HTERT RPE-1 (cell line): ENCODE measurements around the gene CFAP221.
"Not testable (repeated sequence)": the region's sequence is repeated elsewhere in the genome, so short reads cannot be mapped to it uniquely, and the experiment has no call there.

Experiments
- in situ Hi-C: fragments of 300-500 bp; cut with MboI; formaldehyde crosslinking; loops from 4 replicates; pipeline ENCODE4 v1.14.3; 2020; ENCODE audit warnings: low sequenced_read_pairs

CFAP221 gene

DNA sequence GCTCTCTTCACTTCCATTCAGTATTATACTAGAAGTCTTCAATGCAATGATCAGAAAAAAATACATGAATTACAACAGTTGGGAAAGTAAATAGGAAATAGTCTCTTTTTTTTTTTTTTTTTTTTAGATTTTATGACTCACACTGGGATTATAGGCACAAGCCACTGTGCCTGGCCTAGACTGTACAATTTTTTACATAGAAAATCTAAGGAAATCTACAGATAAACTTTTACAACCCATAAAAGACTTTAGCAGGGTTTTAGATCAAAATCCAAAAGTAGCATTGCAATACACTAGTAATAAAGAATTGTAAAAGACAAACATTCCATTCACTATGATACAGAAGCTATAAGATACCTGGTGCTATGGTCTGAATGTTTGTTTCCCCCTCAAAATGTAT lies 39.0 kb downstream of the CFAP221 start:
- in situ Hi-C loops: no loop called here

- in situ Hi-C loops: no loop called here
Measured at GRCh38 chr2:119584469-119584868, 40.2 kb downstream of the CFAP221 start.

- in situ Hi-C loops: no loop called here
Measured at GRCh38 chr2:119586085-119586484, 41.8 kb downstream of the CFAP221 start.

- in situ Hi-C loops: no loop called here
Measured at GRCh38 chr2:119590873-119591272, 46.6 kb downstream of the CFAP221 start.

DNA sequence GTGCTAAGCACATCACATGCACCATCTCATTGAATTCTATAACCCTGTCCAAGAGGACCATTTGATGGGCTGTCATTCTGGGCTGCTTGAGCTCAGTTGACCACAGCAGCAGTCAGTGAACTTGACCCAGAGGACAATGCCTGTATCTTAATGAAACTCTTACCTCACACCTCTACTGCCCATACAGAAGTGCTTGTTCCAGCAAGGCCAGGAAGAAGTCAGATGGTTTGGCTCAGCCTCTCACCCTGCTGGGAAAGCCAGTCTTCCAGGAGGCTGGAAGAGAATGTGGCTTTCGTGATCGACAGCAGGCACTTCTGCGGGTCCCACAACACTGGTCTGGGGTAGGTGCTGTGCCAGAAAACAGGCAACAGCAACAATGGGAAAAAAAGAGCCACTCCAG lies 47.3 kb downstream of the CFAP221 start:
- in situ Hi-C loops: no loop called here

- in situ Hi-C loops: no loop called here
Measured at GRCh38 chr2:119592436-119592835, 48.2 kb downstream of the CFAP221 start.

DNA sequence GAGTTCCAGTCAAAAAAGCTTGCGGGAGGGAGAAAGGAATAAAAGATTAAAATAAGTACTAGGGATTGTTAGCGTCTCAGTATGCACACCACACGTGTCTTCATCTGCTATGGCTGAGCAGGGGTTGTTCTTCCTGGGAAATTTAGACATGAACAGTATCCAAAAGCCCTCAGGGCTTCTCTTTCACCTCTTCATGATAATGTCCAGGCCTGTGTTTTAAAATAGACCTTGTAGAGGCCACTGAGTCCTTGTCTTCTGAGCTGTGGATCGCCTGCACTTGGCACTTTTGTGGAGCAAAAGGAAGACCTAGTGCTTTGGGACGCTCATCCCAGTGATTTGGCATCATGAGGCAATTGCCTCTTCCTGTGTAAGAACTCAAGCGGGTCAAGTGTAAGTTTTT lies 52.4 kb downstream of the CFAP221 start:
- in situ Hi-C loops: no loop called here

DNA sequence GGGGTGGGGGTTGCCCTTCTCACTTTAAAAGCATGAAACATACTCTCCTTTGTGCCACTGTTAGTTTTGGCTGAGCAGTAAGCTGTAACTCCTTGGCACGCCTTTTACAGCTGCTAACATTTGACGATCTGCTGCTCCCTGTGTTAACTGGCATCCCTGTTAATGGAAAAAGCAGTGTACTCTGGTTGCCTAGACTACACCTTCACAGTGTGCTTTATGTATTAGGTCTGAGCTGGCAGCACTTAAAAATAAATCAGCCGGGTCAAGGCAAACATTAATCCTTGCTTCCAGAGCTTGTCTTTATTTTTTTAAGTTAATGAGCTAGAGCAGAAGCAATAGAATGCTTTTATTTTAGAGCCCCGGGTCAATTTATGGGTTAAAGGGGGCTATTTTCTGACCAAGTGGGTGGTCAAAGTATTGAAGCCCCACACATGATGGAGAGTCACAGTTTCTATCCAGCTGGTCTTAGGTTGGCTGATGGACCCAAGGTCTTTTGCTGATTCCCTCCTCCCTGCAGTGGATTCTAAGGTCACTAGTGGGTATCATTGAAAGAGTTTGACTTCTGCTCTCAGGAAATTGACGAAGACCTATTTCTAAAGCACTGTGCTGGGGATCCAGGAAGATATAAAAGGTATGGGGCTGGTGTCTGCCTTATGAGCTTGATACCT lies 54.5 kb downstream of the CFAP221 start:
- in situ Hi-C loops: no loop called here

GRCh38 chr2:119599384-119599783 lies 55.1 kb downstream of the CFAP221 start:
- in situ Hi-C loops: no loop called here

- in situ Hi-C loops: no loop called here
Measured at GRCh38 chr2:119605096-119605495, 60.8 kb downstream of the CFAP221 start.

DNA sequence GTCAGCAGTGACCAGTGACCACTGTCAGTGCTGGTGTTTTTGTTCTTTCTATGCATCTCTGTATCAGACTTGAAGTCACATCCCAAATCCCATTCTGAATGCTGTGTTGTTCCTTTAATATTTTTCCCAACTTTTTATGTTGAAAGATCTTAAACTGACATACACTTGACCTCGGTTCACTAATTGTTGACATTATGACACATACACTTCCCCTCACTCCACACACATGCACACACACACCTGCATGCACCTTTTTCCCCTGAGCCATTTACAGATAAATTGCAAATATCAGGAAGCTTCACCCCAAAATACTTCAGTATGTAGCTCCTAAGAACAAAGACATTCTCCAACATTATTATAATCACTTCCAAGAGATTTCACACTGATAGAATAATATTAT lies 62.4 kb downstream of the CFAP221 start:
- in situ Hi-C loops: no loop called here

DNA sequence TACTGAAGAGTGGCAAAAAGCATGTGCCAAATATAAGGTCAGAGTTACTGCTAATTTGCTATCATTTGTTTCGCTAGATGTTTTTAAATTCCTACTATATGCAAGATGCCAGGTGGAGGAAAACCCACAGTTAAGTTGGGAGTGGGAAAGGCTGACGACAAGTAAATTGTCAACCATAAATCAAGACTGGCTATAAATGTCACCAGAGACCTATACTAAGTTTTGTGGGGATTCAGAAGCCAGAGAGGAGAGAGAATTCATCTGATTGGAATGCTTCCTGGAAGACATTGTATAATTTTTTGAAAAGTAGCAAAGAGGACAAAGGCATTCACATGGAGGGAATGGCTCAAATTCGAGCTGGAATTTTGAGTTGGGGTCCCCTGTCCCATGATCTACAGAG lies 64.3 kb downstream of the CFAP221 start:
- in situ Hi-C loops: no loop called here

GRCh38 chr2:119609337-119609736 lies 65.1 kb downstream of the CFAP221 start:
- in situ Hi-C loops: no loop called here

- in situ Hi-C loops: not testable (repeated sequence)
Measured at GRCh38 chr2:119614140-119614539, 69.9 kb downstream of the CFAP221 start.

- in situ Hi-C loops: no loop called here
Measured at GRCh38 chr2:119616421-119616820, 72.2 kb downstream of the CFAP221 start.

- in situ Hi-C loops: no loop called here
Measured at GRCh38 chr2:119617455-119617854, 73.2 kb downstream of the CFAP221 start.

- in situ Hi-C loops: not testable (repeated sequence)
Measured at GRCh38 chr2:119618725-119619124, 74.5 kb downstream of the CFAP221 start.

DNA sequence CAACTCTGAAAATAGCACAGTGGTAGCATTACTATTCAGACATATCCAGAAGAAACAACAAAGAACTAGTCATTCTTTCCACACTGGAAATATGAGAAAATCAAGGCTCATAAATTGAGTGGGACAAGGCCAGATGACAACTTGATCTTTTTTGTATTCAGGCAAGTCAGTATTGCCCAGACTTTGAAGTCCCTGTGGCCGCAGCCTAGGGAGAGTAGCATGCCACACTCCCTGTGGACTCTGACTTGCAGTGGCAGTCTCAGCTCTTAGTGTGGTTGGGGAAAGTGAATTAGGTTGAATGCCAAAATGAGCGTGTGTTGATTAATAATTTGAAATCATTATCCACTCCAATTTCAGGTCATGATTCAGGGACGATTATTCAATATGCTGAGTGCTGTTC lies 81.0 kb downstream of the CFAP221 start:
- in situ Hi-C loops: no loop called here

DNA sequence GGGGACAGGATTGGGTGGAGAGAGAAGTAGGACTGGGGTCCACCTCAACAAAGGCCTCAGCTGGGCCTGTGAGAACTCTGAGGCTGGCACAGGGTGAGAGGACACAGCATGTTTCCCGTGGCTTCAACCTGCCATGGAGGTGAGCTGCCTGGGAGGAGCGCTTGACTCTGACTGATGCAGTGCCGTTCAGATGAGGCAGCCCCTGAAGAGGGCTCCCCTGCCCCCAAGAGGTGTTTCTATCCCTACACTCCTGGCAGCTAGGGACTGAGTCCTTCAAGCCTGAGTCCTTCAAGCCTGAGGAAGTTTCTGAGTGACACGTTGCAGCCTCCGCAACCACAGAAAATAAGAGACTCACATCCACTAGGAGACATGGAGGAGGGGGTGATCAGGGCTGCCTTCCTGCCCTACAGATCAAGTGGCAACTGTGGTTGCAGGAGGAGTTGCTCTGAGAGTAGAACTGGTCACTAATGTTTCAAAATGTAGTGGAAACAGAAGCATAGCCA lies 85.1 kb downstream of the CFAP221 start:
- in situ Hi-C loops: no loop called here

GRCh38 chr2:119630121-119630520 lies 85.9 kb downstream of the CFAP221 start:
- in situ Hi-C loops: no loop called here

DNA sequence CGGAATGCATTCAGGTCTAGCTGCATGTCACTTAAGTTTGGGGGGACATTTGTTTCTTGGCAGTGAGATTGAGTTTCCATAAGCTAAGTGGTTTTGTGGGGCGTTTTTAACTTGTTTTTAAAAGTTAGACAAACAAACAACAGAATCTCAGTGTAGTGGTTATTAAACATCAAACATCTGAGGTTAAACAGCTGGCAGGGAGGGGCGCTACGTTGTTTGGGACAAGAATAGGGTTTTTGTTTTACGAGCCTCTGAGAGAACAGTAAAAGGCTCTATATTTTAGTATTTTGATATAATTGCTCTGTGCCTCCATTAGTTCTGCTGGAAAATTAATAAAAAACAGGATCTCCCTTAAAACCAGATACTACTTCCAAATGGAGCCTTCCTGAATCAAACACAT lies 93.1 kb downstream of the CFAP221 start:
- in situ Hi-C loops: no loop called here

GRCh38 chr2:119638246-119638645 lies 94.0 kb downstream of the CFAP221 start:
- in situ Hi-C loops: no loop called here
